Measurements from ENCODE around the gene TTC28. TPM values are rescaled to one million over a fixed set of nuclear protein-coding genes. Genes with fewer than 3 reads are reported as not detected.

The TTC28 gene
- total RNA-seq, 4 donors from 2014 or later = 35.1 to 138 (median 50.8) TPM

- H3K9me3 ChIP-seq = no peaks in the 10 kb centered on the region
- WGBS, 2 donors (ENCODE audit: low coverage in 1 of 2) = 47 to 54% methylated on average over 4 of the region's 4 CpGs
- H3K27ac ChIP-seq = peak overlapping the region in 2 of 4 donors; percentile 78 to 81
- TF ChIP-seq POLR2A (IDR thresholded peaks at IDR 0.05) (no peak), CTCF (IDR thresholded peaks at IDR 0.05) (peak in 1 of 4 experiments; percentile 7), EP300 (IDR thresholded peaks at IDR 0.05) (no peak)
- no peaks in the 10 kb centered on the region for H3K36me3 ChIP-seq
- no peak for ATAC-seq
- no peak overlapping the region for H3K4me3 ChIP-seq
- peaks cover 4 to 66% (median 4%) of the 10 kb centered on the region in 3 donors for H3K4me1 ChIP-seq
- no peaks in the 10 kb centered on the region for H3K27me3 ChIP-seq
These were observed 238.8 kb downstream of the TTC28 start for GRCh38 chr22:28440592-28441390.

- Histone ChIP-seq H3K4me1 (peaks cover 0 to 59% (median 4%) of the 10 kb centered on the region in 3 donors), H3K27me3 (no peaks in the 10 kb centered on the region), H3K27ac (no peak overlapping the region), H3K4me3 (no peak overlapping the region), H3K36me3 (no peaks in the 10 kb centered on the region), H3K9me3 (no peaks in the 10 kb centered on the region)
- 19 to 20% methylated on average over 1 of the region's 1 CpG for WGBS, 2 donors (ENCODE audit: low coverage in 1 of 2)
- no peak for ATAC-seq
- TF ChIP-seq CTCF (IDR thresholded peaks at IDR 0.05) (no peak), EP300 (IDR thresholded peaks at IDR 0.05) (no peak), POLR2AphosphoS5 (IDR thresholded peaks at IDR 0.05) (no peak), POLR2A (IDR thresholded peaks at IDR 0.05) (no peak)
These were observed 241.4 kb downstream of the TTC28 start for GRCh38 chr22:28438183-28438768.

- ATAC-seq = no peak
- H3K9me3 ChIP-seq = no peaks in the 10 kb centered on the region
- H3K4me1 ChIP-seq = peaks cover 0 to 41% (median under 1%) of the 10 kb centered on the region in 3 donors
- H3K36me3 ChIP-seq = no peaks in the 10 kb centered on the region
- H3K27ac ChIP-seq = no peak overlapping the region
- no peaks in the 10 kb centered on the region for H3K27me3 ChIP-seq
- WGBS, 2 donors (ENCODE audit: low coverage in 1 of 2) = 77 to 89% methylated on average over 3 of the region's 3 CpGs
- H3K4me3 ChIP-seq = no peak overlapping the region
- no peak for TF ChIP-seq CTCF (IDR thresholded peaks at IDR 0.05)
- no peak for TF ChIP-seq POLR2AphosphoS5 (IDR thresholded peaks at IDR 0.05)
- no peak for TF ChIP-seq POLR2A (IDR thresholded peaks at IDR 0.05)
- TF ChIP-seq EP300 (IDR thresholded peaks at IDR 0.05) = no peak
These were observed 243.7 kb downstream of the TTC28 start for GRCh38 chr22:28435982-28436381.

- H3K9me3 ChIP-seq = no peaks in the 10 kb centered on the region
- no peak overlapping the region for H3K27ac ChIP-seq
- WGBS, 2 donors (ENCODE audit: low coverage in 1 of 2) = 64 to 68% methylated on average over 2 of the region's 2 CpGs
- TF ChIP-seq POLR2AphosphoS5 (IDR thresholded peaks at IDR 0.05) = no peak
- TF ChIP-seq EP300 (IDR thresholded peaks at IDR 0.05) = no peak
- TF ChIP-seq CTCF (IDR thresholded peaks at IDR 0.05) = no peak
- no peak for TF ChIP-seq POLR2A (IDR thresholded peaks at IDR 0.05)
- H3K27me3 ChIP-seq = no peaks in the 10 kb centered on the region
- no peak for ATAC-seq
- peaks cover 0 to 41% (median 0%) of the 10 kb centered on the region in 3 donors for H3K4me1 ChIP-seq
- no peaks in the 10 kb centered on the region for H3K36me3 ChIP-seq
- H3K4me3 ChIP-seq = no peak overlapping the region
These were observed 244.4 kb downstream of the TTC28 start for GRCh38 chr22:28435140-28435768.

Data from gastroesophageal sphincter (tissue), 4 donors.